ENCODE measurements around the gene C14orf132. TPM values are rescaled to one million over a fixed set of nuclear protein-coding genes. Genes with fewer than 3 reads are reported as not detected.

C14orf132 gene
- total RNA-seq, 1 experiment from 2014 or later: not detected

DNA sequence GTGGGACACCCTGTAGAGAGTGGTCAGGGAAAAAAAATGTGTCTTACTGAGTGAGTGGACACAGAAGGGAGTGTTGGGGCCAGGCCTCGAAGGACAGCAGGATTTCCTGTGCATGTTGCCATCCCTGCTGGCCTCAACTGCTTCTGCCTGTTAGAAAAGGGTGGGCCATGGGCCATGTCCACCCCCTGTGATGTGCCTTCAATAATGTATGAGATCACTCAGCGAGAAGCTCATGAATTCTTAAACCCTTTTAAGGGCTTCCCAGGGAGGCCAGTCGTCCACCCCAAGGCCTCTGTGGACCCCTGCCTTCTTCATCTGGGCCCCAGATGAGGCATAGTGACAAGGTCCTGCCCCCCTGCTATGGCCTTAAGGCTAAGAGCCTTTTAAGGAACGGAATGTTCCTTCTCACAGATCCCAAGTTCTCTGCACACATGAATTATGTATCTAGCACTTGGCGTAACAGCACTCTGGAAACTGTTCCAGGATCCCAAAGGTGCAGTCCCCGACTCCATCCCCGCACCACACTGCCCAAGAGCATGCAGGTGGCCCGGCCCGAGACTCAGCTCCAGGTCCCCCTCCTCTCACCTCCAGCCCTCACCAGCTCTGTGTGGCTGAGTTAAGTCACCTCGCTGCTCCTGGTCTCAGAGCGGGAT is 8.9 kb upstream of the C14orf132 start:
- no peak overlapping the region for H3K4me3 ChIP-seq
- no peaks in the 10 kb centered on the region for H3K27me3 ChIP-seq
- no peak overlapping the region for H3K27ac ChIP-seq
- H3K36me3 ChIP-seq: no peaks in the 10 kb centered on the region
- DNase-seq: no peak
- H3K9me3 ChIP-seq (replicated peaks): no peaks in the 10 kb centered on the region
- no peaks in the 10 kb centered on the region for H3K4me1 ChIP-seq

DNA sequence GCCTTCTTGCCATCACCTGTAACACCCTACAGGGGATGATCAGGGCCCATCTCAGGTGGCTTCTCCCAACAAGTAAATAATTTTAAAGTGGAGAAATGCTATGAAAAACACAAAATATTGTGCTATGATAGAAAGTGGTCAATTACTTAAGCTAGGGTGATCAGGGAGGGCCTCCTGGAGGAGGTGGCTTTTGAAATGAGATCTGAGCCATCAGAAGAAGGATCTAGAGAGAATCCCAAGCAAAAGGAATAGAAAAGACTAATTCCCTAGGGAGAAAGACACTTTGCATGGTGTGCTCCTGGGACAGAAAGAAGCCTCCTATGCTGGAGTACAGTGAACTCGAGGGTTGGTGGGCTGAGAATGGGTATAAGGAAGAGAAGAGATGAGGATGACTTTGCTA is 7.5 kb upstream of the C14orf132 start:
- Histone ChIP-seq H3K36me3 (no peaks in the 10 kb centered on the region), H3K27ac (no peak overlapping the region), H3K4me3 (no peak overlapping the region), H3K4me1 (no peaks in the 10 kb centered on the region), H3K9me3 (replicated peaks) (no peaks in the 10 kb centered on the region), H3K27me3 (no peaks in the 10 kb centered on the region)
- DNase-seq: no peak

DNA sequence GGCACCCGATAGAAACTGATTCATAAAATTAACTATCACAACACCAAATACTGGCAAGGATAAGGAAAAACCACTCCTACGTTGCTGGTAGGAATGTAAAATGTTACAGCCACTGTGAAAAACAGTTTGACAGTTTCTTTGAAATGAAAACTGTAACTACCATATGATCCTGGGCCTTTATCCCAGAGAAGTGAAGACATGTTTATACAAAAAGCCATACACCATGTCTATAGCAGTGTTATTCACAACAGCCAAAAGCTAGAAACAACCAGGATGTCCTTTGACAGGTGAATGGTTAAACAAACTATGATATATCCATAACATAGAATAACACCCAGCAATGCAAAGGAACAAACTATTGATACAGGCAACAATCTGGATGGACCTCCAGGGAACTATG is 3.7 kb upstream of the C14orf132 start:
- Histone ChIP-seq H3K36me3 (no peaks in the 10 kb centered on the region), H3K4me1 (no peaks in the 10 kb centered on the region), H3K27ac (no peak overlapping the region), H3K27me3 (no peaks in the 10 kb centered on the region), H3K9me3 (replicated peaks) (no peaks in the 10 kb centered on the region), H3K4me3 (no peak overlapping the region)
- no peak for DNase-seq

DNA sequence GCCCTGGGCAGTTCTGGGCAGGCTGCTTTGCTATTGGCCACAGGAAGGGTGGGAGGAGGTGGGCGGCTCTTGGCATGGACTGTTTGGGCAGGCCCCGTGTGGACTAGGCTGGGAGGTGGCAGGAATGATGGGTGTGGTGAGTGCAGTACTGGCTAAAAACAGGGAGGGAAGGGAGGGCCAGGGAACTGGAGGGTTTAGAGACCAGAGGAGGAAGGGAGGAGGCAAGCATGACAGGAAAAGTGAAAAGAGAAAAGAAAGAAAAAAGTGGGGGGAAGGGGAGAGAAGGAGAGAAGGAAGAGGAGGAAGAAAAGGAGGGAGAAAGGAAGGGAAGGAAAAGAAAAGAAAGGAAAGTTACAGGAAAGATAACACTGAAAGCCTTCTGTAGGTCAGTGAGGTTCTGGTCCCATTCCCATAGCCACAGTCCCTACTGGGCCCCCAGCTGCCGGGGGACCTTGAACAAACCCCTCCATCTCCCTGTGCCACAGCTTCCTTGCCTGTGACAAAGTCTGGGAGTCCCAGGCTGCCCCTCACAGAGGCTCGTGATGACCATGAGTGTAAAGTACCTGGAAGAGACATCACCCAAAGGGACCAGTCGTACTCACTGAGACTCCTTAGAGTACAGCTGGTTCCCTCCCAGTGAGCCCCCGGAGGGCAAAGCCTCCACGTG is 1.1 kb upstream of the C14orf132 start:
- Histone ChIP-seq H3K27ac (no peak overlapping the region), H3K4me1 (no peaks in the 10 kb centered on the region), H3K9me3 (replicated peaks) (no peaks in the 10 kb centered on the region), H3K27me3 (no peaks in the 10 kb centered on the region), H3K36me3 (no peaks in the 10 kb centered on the region), H3K4me3 (no peak overlapping the region)
- DNase-seq: no peak

DNA sequence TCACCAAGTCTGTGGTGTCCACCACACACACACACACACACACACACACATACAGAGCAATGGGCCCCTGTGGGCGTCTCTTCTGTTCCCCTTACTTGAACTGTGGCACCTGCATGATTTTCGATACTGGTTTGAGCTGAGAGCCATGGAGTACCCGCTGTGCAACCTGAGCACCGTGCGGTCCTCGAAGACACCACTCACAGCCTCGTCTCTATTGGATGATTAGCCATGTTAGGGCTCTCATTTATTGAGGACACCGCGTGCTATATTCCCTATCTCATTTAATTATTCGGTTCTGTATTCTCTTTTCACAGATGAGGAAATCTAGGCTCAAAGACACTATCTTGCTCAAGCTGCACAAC is 623 bp upstream of the C14orf132 start:
- H3K27me3 ChIP-seq: no peaks in the 10 kb centered on the region
- no peaks in the 10 kb centered on the region for H3K4me1 ChIP-seq
- no peaks in the 10 kb centered on the region for H3K36me3 ChIP-seq
- H3K4me3 ChIP-seq: no peak overlapping the region
- H3K27ac ChIP-seq: no peak overlapping the region
- no peak for DNase-seq
- H3K9me3 ChIP-seq (replicated peaks): no peaks in the 10 kb centered on the region

DNA sequence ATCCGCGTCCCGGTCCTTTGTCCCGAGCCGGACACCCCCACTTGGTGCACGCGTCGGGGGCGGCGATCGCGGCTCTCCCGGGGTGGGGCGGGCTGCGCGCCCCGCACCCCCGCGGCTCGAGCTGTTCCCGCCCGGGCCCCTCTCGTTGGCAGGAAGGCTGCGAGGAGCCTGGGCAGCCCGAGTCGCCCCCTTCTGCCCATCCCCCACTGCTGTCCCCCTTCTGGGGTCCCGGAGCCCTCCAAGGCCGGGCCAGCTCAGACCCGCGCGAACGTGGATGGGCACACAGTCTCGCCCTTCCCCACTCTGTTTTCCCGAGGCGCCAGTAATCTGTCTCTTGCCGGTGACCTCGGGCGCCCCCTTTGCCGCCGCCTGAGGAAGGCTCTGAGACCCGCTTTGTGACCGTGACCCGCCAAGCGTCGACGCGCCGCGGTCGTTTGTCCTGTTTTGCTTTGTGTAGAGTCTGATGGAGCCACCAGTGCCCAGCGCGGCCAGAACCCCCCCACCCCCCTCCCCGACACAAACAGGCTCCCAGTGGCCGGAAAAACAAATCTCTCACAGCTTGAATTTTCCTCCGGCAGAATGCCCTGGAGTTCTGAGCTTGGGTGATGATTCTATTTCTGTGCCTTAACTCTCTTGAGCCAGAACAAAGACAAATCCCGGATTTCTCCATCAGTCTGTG is 610 bp downstream of the C14orf132 start:
- H3K36me3 ChIP-seq: no peaks in the 10 kb centered on the region
- no peak overlapping the region for H3K4me3 ChIP-seq
- DNase-seq: no peak
- no peaks in the 10 kb centered on the region for H3K9me3 ChIP-seq (replicated peaks)
- H3K4me1 ChIP-seq: no peaks in the 10 kb centered on the region
- H3K27me3 ChIP-seq: no peaks in the 10 kb centered on the region
- H3K27ac ChIP-seq: no peak overlapping the region

DNA sequence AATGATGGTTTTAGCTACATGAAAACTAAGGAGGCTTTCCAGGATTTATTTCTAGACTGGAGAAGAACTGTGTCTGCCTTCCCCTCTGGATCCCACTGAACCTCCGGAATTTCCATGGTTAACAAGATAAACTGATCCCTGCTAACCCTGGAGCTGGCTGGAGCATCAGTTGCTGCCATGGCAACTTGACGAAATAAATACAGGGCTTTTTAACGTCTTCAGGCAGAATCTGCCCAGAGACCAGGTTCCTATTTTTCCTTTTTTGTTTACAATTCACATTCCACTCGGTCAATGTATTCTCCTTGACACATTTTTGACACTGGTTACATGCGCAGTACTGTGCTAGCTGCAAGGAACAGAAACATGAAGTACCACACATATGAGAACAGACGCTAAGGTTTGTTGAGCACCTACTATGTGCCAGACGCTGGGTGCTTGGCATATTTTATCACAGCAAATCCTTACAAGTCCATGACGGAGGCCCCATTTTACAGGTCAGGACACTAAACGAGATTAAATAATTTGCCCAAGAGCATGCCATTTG is 1.7 kb downstream of the C14orf132 start:
- Histone ChIP-seq H3K27me3 (no peaks in the 10 kb centered on the region), H3K27ac (no peak overlapping the region), H3K9me3 (replicated peaks) (no peaks in the 10 kb centered on the region), H3K36me3 (no peaks in the 10 kb centered on the region), H3K4me3 (no peak overlapping the region), H3K4me1 (no peaks in the 10 kb centered on the region)
- DNase-seq: no peak

DNA sequence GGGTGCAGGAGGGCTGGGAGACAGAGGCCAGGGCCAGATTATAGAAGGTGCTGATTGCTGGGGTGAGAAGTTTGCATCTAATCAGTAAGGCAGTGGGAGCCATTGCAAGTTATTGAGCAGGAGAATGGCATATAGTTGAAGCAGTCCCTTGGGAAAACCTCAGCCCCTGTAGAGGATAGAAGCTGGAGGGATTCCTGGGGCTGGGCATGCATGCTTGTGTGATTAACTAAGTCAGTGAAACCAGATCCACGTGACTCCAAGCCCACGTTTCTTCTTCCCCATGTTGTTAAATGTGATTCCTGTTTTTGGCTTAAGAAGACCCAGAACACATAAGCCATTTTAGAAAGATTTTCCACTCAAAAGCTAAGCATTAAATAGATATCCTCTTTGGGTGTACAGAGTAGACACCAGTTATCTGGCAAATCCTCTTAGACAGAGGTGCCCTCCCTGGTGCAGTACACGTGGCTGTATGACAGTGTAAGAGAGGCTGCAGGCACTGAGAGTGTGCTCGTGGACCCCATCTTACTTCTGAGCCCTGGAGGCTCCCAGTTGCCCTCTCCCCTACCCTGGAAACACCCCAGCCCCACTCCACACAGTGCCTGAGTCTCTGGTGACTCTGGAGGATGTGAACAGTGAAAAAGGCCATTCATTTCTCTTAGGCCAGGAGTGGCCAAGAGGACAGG is 3.2 kb downstream of the C14orf132 start:
- Histone ChIP-seq H3K4me3 (no peak overlapping the region), H3K27ac (no peak overlapping the region), H3K36me3 (no peaks in the 10 kb centered on the region), H3K9me3 (replicated peaks) (no peaks in the 10 kb centered on the region), H3K27me3 (no peaks in the 10 kb centered on the region), H3K4me1 (no peaks in the 10 kb centered on the region)
- DNase-seq: no peak

DNA sequence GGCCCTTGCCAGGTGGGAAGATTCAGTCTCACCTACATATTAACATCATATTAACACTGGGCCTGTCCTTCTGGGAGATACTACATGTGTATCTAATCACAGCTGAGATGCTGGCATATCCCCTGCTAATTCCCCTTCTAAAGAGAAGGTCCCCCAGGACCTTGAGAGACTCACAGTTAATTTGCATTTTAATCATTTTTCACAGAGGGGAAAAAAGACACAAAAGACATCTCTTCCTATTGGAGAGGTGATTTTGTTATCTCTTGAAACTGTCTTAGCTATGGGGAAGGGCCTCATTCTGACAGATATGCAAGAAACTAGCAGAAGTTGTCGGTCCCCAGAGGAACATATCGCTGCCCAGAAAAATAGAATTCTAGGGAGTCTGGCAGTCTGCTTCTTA is 7.5 kb downstream of the C14orf132 start:
- Histone ChIP-seq H3K27ac (no peak overlapping the region), H3K36me3 (no peaks in the 10 kb centered on the region), H3K4me3 (no peak overlapping the region), H3K9me3 (replicated peaks) (no peaks in the 10 kb centered on the region), H3K4me1 (no peaks in the 10 kb centered on the region), H3K27me3 (no peaks in the 10 kb centered on the region)
- DNase-seq: no peak

DNA sequence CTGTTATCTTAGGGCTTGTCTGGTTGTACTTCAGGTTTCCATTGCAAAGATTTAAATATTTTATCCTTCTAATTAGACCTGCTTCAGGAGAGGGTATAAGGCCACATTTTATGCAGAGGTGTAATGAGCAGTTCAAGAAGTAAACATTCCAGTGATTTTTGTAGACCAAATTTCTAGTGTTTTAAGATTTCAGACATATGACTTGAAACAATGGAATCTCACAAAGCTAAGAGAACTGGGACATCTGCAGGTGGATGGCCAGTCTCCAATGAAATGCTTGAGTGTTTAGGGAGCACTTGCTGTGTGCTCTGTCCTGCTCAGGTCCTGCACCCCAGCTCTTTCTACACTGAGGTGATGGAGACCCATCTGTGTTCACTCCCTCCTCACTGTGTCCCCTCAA is 7.9 kb downstream of the C14orf132 start:
- Histone ChIP-seq H3K4me1 (no peaks in the 10 kb centered on the region), H3K9me3 (replicated peaks) (no peaks in the 10 kb centered on the region), H3K36me3 (no peaks in the 10 kb centered on the region), H3K27ac (no peak overlapping the region), H3K27me3 (no peaks in the 10 kb centered on the region), H3K4me3 (no peak overlapping the region)
- no peak for DNase-seq

DNA sequence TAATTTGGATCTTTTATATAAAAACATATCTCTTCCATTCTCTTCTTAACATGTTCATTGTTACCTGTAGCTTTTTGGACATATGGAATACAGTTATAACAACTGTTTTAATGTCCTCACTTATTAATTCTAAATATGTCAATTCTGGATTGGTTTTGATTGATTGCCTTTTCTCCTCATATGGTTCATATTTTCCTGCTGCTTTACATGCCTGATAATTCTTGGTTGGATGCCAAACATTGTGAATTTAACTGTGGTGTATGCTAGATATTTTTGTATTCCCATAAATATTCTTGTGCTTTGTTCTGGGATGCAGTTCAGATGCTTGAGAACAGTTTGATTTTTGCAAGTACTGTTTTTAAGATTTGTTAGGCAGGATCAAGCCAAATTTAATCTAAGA is 10.8 kb downstream of the C14orf132 start:
- H3K9me3 ChIP-seq (replicated peaks): no peaks in the 10 kb centered on the region

DNA sequence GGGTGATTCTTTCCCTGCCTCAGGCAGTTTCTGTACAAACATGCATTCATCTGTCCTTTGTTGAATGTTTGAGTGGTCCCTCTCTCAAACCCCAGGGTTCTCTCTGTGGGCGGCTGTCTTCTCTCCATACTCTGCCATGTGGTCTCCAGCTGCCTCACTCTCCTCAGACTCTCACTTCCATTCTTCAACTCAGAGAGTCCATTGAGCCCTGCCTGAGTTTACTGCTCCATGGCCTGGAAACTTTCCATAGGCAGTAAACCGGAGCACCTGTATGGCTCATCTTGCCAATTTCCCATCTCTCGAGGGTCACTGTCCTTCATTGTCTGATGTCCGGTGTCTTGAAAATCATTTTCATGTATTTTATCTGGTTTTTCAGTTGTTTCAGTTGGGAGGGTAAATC is 11.3 kb downstream of the C14orf132 start:
- H3K4me3 ChIP-seq: no peak overlapping the region
- H3K4me1 ChIP-seq: no peaks in the 10 kb centered on the region
- H3K27ac ChIP-seq: no peak overlapping the region
- H3K9me3 ChIP-seq (replicated peaks): no peaks in the 10 kb centered on the region
- H3K27me3 ChIP-seq: no peaks in the 10 kb centered on the region
- H3K36me3 ChIP-seq: no peaks in the 10 kb centered on the region
- DNase-seq: no peak

More for the DNA sequence above, 10.8 kb downstream of the C14orf132 start:
- Histone ChIP-seq H3K27me3 (no peaks in the 10 kb centered on the region), H3K4me3 (no peak overlapping the region), H3K4me1 (no peaks in the 10 kb centered on the region), H3K36me3 (no peaks in the 10 kb centered on the region), H3K27ac (no peak overlapping the region)
- DNase-seq: no peak

DNA sequence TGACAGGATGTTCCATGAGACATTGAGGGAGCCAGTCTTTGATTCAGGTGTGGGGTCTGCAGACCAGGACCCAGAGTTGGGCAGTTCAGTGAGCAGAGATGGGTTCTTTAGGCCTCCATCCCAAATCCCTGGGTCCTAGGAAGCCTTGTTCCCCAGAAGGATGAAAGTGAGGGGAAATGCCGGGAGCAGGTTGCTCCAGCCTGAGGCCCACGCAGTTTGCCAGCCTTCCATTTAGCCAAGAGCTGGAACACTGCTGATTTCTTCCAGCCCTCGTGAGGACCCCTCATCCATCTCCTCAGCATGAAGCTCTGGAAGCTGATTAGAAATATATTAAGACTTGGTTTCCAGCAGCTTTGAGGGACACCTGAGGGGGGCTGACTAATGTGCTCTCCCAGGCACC is 12.1 kb downstream of the C14orf132 start:
- Histone ChIP-seq H3K27me3 (no peaks in the 10 kb centered on the region), H3K9me3 (replicated peaks) (no peaks in the 10 kb centered on the region), H3K4me1 (no peaks in the 10 kb centered on the region), H3K27ac (no peak overlapping the region), H3K36me3 (no peaks in the 10 kb centered on the region), H3K4me3 (no peak overlapping the region)
- DNase-seq: no peak

DNA sequence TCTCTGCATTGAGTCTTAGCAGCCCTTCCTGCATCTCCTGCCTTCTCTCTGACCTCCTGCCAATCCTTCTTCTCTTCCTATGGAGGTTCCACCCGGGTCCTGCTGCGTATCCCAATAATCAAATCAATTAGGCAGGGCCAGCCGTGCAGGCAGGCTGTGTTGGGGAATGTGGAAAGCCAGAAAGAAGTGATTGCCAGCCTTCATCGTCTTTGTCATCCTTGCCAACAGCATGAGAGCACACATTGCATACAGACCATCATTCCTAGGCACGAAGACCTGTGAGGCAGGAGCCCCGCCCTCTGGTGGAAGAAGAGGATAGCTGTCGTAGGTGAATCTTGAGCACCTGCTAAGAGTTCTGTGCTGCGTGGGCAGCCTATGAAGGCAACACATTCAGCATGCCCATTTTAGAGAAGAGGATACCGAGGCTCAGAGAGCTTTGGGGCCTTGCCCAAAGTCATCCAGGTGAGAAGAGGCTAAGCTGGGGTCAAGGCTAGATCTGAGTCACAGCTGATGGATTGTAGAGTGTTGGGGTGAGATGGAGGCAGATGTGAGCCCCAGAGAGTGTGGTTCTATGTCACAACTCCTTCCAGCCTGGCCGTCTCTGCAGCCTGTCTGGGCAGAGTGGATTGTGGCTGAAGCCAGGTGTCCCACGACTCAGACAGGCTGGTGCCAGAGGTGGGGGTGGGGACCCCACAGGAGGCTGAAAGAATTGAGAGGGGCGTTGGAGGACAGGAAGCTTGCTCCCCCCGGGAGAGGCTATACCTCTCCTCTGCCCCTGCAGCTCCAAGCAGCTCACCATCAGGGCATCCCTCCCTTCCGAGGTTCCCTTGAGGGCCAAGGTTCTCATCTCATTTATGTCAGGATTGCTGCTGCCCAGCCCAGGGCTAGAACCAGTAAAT is 12.7 kb downstream of the C14orf132 start:
- Histone ChIP-seq H3K36me3 (no peaks in the 10 kb centered on the region), H3K27ac (no peak overlapping the region), H3K4me3 (no peak overlapping the region), H3K9me3 (replicated peaks) (no peaks in the 10 kb centered on the region), H3K4me1 (no peaks in the 10 kb centered on the region), H3K27me3 (no peaks in the 10 kb centered on the region)
- DNase-seq: no peak

Data from SJCRH30 (cell line).